ENCODE data around the gene FOXJ3.

The FOXJ3 gene

GRCh38 chr1:42335050-42335808 is at the start of gene FOXJ3:
Gene FOXJ3, minus strand, starts transcription at chr1:42335235. Its CDS starts 24,142 bp downstream, at chr1:42311093.
- peak; percentile 95 for DNase-seq

- DNase-seq = no peak
Observed at GRCh38 chr1:42381280-42381673, 46.2 kb upstream of the FOXJ3 start.

GRCh38 chr1:42380586-42381279 is 45.7 kb upstream of the FOXJ3 start, which contains the start of gene RIMKLA:
Gene RIMKLA, plus strand, starts transcription at chr1:42380792. Its CDS starts 143 bp downstream, at chr1:42380935.
- peak; percentile 56 for DNase-seq

DNA sequence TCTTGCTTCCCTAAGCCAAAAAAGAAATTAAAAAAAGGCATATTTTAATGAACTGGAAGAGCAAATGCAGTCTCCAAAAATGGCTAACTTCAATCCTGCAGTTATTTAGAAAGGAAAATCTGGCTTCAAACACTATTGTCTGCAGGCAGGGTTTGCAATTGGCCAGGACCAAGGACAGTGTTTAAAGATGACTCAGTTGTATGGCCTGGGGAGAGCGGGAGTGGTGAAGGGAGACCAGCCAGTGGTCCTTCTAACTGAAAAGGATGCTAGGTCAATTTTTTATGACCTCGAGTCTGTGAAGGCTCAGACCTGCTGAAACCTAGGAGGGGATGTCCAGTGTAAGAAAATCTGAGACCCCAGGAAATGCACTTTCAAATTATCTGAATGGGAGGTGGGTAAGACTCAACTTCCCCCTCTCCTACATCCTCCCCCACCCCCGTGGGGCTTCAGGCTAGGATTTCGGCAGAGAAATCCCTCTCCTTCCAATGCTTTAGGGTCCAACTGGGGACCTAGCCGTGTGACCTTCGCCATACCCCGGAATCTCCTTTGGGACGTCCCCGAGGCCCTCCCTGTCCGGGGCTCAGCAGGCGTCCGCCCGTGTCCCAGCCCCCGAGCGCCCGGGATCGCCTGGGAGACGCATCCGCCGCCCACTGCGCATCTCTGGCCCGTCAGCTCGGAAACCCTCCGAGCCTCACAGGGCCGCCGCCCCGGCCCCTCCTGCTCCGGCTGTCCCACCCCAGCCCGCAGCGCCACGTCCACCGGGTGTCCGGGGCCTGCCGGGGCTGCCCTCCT is 45.0 kb upstream of the FOXJ3 start:
- no peak for DNase-seq

GRCh38 chr1:42372796-42373195 is 37.8 kb upstream of the FOXJ3 start:
- no peak for DNase-seq

DNA sequence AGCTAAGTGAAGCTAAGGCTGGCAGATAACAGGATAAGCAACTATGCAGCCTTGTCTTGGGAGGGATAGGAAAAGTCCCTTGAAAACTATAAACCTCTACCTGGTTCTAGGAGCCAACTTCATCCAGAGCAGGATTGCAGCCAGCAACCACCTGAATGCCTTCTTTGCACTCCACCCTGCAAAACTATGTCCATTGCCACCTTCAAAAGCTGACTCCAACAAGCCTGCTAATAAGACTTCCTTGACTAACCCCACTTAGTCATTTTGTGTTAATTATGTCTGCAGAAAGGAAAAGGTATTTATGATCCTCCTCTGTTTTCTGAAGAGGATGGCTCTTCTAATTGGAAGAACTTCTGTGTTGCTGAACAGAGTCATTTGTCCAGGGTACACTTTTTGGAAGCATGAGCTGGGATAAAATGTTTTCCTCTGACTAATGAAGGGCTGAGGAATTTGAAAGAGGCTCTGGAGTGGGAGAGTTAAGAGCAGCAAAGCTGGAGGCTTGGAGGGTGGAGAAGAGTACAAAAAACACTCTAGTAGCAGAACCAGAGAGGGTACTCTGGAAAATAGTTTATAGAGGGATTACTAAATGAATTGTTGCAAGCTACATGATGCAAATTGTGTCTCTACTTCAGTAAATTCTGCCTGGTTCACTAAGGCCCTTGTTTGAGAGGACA is 36.0 kb upstream of the FOXJ3 start:
- no peak for DNase-seq

GRCh38 chr1:42369471-42369870 is 34.4 kb upstream of the FOXJ3 start:
- DNase-seq = no peak

GRCh38 chr1:42368096-42368795 is 33.2 kb upstream of the FOXJ3 start:
- DNase-seq = no peak

DNA sequence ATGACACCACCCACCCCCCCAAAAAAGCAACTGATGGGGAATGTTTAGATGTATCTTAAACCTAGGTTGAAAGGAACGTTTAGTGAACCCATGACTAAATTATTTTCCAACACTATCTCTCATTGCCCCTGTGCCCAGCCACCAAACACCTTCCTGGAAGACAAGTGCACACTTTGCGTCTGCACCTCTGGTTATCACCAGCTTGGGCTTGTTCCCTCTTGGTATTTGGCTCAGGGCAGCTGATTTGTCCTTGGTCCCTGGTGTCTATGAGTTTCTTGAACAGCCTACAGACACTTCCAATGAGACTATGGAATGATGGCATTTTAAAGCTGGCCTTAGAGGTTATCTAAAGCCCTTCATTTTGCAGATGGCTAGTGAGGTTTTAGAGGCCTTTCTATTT is 30.1 kb upstream of the FOXJ3 start:
- no peak for DNase-seq

GRCh38 chr1:42364542-42364941 is 29.5 kb upstream of the FOXJ3 start:
- no peak for DNase-seq

- no peak for DNase-seq
Observed at GRCh38 chr1:42364089-42364488, 29.1 kb upstream of the FOXJ3 start.

DNA sequence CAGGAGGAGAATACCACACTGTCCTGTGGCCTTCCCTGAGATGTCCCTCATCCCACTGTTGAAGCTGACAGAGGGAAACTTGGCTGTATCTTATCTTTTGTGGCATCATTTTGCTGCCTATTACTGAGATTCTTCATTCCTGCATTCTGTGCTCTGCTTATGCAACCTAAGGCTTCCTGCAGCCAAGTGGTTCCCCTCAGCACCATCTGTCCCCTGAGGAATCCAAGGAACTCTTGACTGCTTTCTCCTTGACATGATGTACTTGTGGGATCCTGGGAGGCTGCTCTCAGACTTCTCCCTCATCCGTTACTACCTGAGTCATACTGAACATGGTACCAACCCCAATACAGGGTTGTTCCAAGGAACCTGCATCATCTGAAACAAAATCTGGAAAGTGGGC is 24.4 kb upstream of the FOXJ3 start:
- no peak for DNase-seq

DNA sequence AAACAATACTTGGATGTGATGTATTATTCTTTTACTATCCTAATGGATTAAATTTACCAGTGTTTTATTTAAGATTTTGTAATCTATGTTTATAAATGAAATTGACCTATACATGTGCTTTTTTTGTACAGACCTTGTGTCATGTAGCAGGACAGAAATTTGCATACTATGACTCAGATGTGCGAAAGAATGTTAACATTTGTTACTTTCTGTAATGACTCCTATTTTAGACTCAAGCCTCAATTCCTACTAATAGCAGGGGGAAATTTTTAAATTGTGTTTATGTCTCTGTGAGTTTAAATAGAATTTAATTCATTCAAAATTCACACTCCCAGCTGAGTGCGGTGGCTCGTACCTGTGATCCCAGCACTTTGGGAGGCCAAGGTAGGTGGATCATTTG is 23.8 kb upstream of the FOXJ3 start:
- no peak for DNase-seq

- no peak for DNase-seq
Observed at GRCh38 chr1:42350086-42350485, 15.1 kb upstream of the FOXJ3 start.

DNA sequence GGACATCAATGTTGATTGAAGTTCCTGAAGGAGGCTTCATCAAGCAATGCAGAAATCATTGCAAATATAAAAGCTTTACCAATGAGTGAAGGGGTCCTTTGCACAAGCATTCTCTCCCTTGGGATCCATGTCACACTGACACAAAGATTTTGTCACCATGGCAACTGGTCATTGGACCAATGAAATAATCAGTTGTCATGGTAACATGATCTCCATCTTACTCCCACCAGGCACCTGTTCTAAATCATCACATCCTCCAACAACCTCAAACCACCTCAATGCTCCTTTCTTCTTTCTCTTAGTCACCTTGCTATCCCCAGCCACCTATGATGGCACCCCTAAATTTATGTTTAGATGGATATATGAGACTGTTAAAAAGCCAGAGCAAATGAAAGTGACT is 13.5 kb upstream of the FOXJ3 start:
- DNase-seq = no peak

DNA sequence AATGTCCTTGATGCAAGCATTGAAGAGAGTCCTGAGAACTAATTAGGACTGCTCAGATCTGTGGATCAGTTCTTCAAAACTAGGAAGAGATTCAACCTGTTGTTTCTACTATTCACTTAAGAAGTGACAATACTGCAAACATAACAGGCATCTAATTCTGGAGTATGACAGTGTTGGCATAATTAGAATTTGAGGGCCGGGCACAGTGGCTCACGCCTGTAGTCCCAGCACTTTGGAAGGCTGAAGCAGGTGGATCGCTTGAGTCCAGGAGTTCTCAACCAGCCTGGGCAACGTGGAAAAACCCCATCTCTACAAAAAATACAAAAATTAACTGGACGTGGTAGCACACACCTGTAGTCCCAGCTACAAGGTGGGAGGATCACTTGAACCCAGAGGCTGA is 8.0 kb upstream of the FOXJ3 start:
- no peak for DNase-seq

GRCh38 chr1:42340901-42341300 is 5.9 kb upstream of the FOXJ3 start:
- no peak for DNase-seq

DNA sequence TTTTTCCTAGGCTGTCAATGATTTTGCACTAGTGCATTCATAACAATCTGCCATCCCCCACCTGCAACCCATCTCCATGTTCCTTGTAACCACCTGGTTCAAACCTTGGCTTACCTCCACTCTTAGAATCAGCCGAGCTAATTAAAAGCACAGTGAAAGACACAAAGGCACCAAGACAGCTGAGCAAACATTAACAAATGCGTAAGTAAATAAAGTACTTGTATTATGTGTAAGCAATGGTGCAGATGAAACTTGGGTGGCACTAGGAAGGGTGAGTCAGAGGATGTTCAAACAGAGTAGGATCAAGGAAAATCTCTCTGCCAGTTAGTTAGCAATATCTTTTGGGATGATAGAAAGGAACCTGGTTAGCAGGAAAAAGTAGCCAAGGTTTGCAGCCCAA is 5.1 kb upstream of the FOXJ3 start:
- DNase-seq = no peak

DNA sequence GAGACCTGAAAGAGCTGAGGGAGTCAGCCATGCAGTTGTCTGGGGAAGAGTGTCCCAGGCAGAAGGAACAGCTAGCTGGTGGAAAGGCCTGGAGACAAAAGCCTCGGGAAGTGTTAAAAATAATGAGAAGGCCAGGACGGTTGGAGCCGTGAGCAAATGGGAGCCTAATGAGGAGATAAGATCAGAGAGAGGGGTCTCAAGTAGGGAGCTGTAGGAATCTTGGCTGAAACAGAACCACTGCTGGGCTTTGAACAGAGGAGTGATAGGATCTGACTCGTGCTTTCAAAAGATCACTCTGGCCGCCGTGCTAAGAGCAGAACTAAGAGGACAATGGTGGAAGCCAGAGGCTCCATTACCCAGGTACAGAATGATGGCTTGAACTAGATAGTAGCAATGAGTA is 1.9 kb upstream of the FOXJ3 start:
- no peak for DNase-seq

DNA sequence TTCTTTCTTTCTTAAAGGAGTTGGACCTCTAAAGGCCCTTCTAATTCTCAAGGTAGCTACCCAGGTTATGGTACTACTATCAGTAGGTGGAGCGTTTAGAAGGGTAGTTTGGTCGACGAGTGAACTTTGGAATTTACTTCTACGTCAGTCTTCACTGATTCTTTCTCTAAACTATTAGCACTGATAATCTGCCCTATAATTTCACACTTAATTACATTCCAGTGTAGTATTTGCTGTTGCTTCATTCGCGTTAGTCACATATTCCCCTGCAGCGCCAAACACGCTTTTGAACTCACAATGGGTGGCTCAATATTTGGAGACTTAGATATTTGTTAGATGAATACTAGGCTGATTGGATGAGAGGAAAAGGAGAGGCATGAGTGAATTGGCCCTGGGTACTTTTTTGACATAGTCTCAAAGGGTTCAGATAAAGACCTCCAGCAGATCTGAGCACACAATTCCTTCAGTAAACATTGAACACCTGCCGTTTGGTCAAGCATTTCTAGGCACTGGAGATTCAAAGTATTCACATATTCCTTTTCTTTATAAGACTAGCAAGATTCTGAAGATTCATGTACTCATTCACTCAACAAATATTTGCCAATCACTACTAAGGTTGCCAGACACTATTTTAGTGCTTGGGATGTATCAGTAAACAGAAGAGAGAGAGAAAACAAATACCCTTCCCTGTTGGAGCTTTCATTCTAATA is 929 bp upstream of the FOXJ3 start:
- no peak for DNase-seq

- no peak for DNase-seq
Observed at GRCh38 chr1:42334240-42335049, 590 bp downstream of the FOXJ3 start.

Data from activated T-cell treated with anti-CD3 and anti-CD28 coated beads, Interleukin-2, amount 50 U/mL, for 1 hour (primary cell).